Measurements from ENCODE around the gene BIRC6. TPM values are rescaled to one million over a fixed set of nuclear protein-coding genes. Genes with fewer than 3 reads are reported as not detected.
"Not testable (repeated sequence)": the region's sequence is repeated elsewhere in the genome, so short reads cannot be mapped to it uniquely, and the experiment has no call there.

The BIRC6 gene
- total RNA-seq, 4 donors from 2014 or later: 142 to 268 (median 218) TPM

- intact Hi-C loops (cut with DNase I): no loop called here
- DNase-seq: no peak
- Histone ChIP-seq H3K9me3 (no peaks in the 10 kb centered on the region), H3K36me3 (no peaks in the 10 kb centered on the region), H3K4me1 (peaks cover 28 to 34% of the 10 kb centered on the region in 2 donors), H3K27me3 (no peaks in the 10 kb centered on the region), H3K4me3 (replicated peaks in 1 of 3) (no peak overlapping the region), H3K27ac (no peak overlapping the region)
- WGBS, 2 donors: 86 to 88% methylated on average over 4 of the region's 4 CpGs
- TF ChIP-seq CTCF (IDR thresholded peaks at IDR 0.05) (no peak), POLR2A (IDR thresholded peaks at IDR 0.05) (no peak)
These were observed 3.6 kb downstream of the BIRC6 start for GRCh38 chr2:32360416-32360815.

- WGBS, 2 donors: 91 to 94% methylated on average over 2 of the region's 2 CpGs
- H3K36me3 ChIP-seq; H3K27ac ChIP-seq; H3K4me3 ChIP-seq (replicated peaks in 1 of 3); H3K27me3 ChIP-seq; H3K9me3 ChIP-seq; DNase-seq; intact Hi-C loops (cut with DNase I): not testable (repeated sequence)
- H3K4me1 ChIP-seq: peaks cover 36 to 49% of the 10 kb centered on the region in 2 donors
These were observed 6.2 kb downstream of the BIRC6 start for GRCh38 chr2:32362997-32363396.

DNA sequence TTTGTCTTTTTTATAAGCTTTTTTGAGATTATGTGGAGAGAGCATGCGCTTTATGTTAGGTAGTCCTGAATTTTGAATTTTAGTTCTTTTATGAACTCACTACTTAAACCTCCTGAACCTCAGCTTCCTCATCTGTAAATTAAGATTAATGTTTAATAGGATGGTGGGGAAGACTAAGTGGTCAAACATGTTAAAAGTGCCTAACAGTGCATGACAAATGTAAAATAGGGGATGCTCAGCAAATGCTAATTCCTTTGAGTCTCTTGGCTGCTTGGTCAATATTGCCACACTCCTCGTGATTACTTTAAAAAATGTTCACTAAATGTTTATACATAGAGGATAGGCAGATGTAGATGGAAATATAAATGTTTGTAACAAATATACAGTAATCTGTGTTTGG, 6.8 kb downstream of the BIRC6 start:
- H3K27me3 ChIP-seq: no peaks in the 10 kb centered on the region
- no peak overlapping the region for H3K4me3 ChIP-seq (replicated peaks in 1 of 3)
- H3K36me3 ChIP-seq: no peaks in the 10 kb centered on the region
- no peaks in the 10 kb centered on the region for H3K9me3 ChIP-seq
- intact Hi-C loops (cut with DNase I): no loop called here
- peaks cover 36 to 50% of the 10 kb centered on the region in 2 donors for H3K4me1 ChIP-seq
- TF ChIP-seq CTCF (IDR thresholded peaks at IDR 0.05): no peak
- TF ChIP-seq POLR2A (IDR thresholded peaks at IDR 0.05): no peak
- 78 to 87% methylated on average over 2 of the region's 2 CpGs for WGBS, 2 donors
- no peak overlapping the region for H3K27ac ChIP-seq
- DNase-seq: no peak

DNA sequence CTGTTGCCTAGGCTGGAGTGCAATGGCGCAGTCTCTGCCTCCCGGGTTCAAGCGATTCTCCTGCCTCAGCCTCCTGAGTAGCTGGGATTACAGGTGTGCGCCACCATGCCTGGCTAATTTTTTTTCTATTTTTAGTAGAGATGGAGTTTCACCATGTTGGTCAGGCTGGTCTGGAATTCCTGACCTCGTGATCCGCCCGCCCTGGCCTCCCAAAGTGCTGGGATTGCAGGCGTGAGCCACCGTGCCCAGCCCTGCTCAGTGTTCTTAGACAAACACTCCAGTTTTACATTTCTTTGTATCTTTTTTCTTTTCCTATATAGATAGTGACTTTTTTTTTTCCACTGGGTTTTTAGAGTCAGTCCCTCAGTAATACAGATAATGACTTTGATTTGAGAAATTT, 7.5 kb downstream of the BIRC6 start:
- H3K9me3 ChIP-seq; H3K27me3 ChIP-seq; H3K27ac ChIP-seq; DNase-seq; H3K36me3 ChIP-seq; intact Hi-C loops (cut with DNase I); H3K4me3 ChIP-seq (replicated peaks in 1 of 3): not testable (repeated sequence)
- 92% methylated on average over 9 of the region's 9 CpGs for WGBS, 2 donors
- peaks cover 35 to 47% of the 10 kb centered on the region in 2 donors for H3K4me1 ChIP-seq

- intact Hi-C loops (cut with DNase I): not testable (repeated sequence)
These were observed 8.9 kb downstream of the BIRC6 start for GRCh38 chr2:32365679-32366078.

DNA sequence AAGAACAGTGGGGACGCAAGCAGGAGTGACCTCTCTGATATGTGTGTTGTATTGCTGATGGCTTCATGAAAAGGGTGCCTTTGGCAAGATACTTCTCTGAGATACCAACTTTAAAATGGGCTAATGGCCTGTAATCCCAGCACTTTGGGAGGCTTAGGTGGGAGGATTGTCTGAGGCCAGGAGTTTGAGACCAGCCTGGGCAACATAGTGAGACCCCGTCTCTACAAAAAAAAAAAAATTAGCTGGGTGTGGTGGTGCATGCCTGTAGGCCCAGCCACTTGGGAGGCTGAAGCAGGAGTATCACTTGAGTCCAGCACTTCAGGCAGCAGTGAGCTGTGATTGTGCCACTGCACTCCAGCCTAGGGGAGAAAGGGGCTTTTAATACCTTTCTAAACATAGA, 9.8 kb downstream of the BIRC6 start:
- H3K27me3 ChIP-seq: no peaks in the 10 kb centered on the region
- no peak for TF ChIP-seq POLR2A (IDR thresholded peaks at IDR 0.05)
- TF ChIP-seq CTCF (IDR thresholded peaks at IDR 0.05): no peak
- intact Hi-C loops (cut with DNase I): no loop called here
- H3K36me3 ChIP-seq: no peaks in the 10 kb centered on the region
- WGBS, 2 donors: 94 to 96% methylated on average over 2 of the region's 2 CpGs
- no peak for DNase-seq
- H3K4me3 ChIP-seq (replicated peaks in 1 of 3): no peak overlapping the region
- no peaks in the 10 kb centered on the region for H3K9me3 ChIP-seq
- peaks cover 36 to 37% of the 10 kb centered on the region in 2 donors for H3K4me1 ChIP-seq
- no peak overlapping the region for H3K27ac ChIP-seq

More at GRCh38 chr2:32365679-32366078, 8.9 kb downstream of the BIRC6 start:
- not testable (repeated sequence) for H3K4me3 ChIP-seq (replicated peaks in 1 of 3); H3K36me3 ChIP-seq; H3K9me3 ChIP-seq; H3K27me3 ChIP-seq; H3K27ac ChIP-seq; DNase-seq
- WGBS, 2 donors: 96 to 97% methylated on average over 3 of the region's 3 CpGs
- H3K4me1 ChIP-seq: peaks cover 36 to 37% of the 10 kb centered on the region in 2 donors

DNA sequence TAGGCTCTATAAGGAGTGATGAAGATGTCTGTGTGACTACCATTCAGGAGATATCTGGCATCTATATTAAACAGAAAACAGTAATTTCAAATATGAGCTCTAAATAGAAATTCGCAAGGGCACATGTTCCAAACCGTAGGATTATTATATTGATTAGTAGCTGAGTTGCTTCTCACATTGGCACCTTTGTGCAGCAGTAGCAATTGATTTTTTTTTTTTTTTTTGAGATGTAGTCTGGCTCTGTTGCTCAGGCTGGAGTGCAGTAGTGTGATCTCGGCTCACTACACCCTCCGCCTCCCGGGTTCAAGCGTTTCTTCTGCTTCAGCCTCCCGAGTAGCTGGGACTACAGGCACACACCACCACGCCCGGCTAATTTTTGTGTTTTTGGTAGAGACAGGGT, 12.4 kb downstream of the BIRC6 start:
- no peaks in the 10 kb centered on the region for H3K36me3 ChIP-seq
- DNase-seq: no peak
- H3K27me3 ChIP-seq: no peaks in the 10 kb centered on the region
- no peak overlapping the region for H3K27ac ChIP-seq
- intact Hi-C loops (cut with DNase I): no loop called here
- peaks cover 30 to 36% of the 10 kb centered on the region in 2 donors for H3K4me1 ChIP-seq
- no peaks in the 10 kb centered on the region for H3K9me3 ChIP-seq
- WGBS, 2 donors: 94 to 95% methylated on average over 9 of the region's 9 CpGs
- H3K4me3 ChIP-seq (replicated peaks in 1 of 3): no peak overlapping the region
- TF ChIP-seq CTCF (IDR thresholded peaks at IDR 0.05) (no peak), POLR2A (IDR thresholded peaks at IDR 0.05) (no peak)

GRCh38 chr2:32370942-32371341, 14.1 kb downstream of the BIRC6 start:
- H3K27me3 ChIP-seq; DNase-seq; H3K9me3 ChIP-seq; H3K27ac ChIP-seq; intact Hi-C loops (cut with DNase I); H3K36me3 ChIP-seq; H3K4me3 ChIP-seq (replicated peaks in 1 of 3): not testable (repeated sequence)
- peaks cover 25 to 30% of the 10 kb centered on the region in 2 donors for H3K4me1 ChIP-seq
- 96 to 97% methylated on average over 5 of the region's 5 CpGs for WGBS, 2 donors
